HG03558 (cell line): Measurements from ENCODE around the gene FAM50B.

Experiments
- ATAC-seq: cut with Tn5 transposase; IDR thresholded peaks from one replicate; pipeline ENCODE4 v1.9.1; 2021; ENCODE audit warnings: moderate number of reproducible peaks; ENCODE audit not compliant: unreplicated experiment; ENCODE audit errors: extremely low read depth

The FAM50B gene

DNA sequence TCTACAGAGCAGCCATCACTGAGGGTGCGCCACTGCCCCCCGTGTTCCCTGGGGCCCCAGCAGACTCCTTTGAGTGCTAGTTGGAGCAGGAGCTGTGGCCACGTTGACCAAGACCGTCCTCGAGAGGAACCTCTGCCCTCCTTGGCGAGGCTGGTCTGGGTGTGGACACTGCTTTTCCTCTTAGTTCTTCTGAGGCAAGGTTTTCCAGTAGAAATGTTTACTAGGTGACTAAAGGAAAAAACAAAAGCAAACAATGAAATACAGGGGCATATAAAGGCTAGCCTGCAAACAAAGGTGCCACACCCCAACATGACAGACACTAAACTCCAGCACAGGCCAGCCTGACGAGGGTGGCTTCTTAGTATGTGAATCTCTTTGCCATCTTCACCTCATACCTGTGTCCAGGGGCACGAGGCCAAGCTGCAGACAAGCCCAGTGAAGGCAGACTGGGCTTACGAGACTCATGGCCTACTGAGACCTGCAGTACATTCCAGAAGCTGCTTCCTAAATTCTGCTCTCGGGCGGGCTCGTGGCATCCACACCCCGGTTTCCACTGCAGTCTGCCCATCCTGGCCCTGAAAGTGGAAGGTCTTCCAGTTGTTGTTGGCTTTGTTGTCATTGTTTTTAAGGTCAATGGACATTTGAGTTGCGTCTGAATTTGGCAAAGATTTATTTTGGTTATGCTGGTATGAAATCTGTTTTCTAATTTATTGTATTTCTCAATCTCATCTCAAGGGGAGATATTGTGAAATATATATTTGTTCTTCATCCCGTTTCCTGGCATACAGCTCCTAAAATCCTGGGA lies 39.2 kb downstream of the FAM50B start:
- no peak for ATAC-seq

DNA sequence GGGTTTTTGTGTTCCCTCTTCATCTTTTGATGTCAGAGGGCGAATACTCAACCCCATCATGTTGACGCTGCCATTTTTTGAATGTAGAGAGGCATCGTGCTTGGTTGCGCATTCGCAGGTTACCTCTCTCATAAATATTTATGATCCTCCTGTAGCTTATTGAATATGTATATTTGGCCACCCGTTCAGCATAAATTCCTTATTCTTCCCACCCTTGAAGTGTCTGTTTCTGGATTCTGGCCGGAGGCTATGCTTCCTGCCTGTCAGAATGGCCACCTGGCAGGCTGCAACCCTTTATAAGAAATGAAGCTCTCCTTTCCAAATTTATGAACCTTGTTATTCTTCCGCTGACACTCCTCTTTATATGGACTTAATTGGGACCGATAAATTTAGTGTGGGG lies 40.9 kb downstream of the FAM50B start:
- ATAC-seq = no peak

GRCh38 chr6:3891883-3892282 lies 42.7 kb downstream of the FAM50B start:
- no peak for ATAC-seq

GRCh38 chr6:3892603-3893002 lies 43.4 kb downstream of the FAM50B start:
- ATAC-seq = no peak

DNA sequence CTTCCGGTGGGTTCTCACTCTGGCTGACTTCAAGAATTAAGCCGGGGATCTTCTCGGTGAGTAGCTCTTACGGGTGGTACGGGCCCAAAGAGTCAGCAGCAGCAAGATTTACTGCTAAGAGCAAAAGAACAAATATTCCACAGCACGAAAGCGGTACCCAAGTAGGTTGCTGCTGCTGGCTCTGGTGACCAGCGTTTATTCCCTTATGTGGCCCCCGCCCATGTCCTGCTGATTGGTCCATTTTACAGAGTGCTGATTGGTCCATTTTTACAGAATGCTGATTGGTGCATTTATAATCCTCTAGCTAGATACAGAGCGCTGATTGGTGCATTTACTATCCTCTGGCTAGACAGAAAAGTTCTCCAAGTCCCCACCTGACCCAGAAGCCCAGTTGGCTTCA lies 44.3 kb downstream of the FAM50B start:
- no peak for ATAC-seq

DNA sequence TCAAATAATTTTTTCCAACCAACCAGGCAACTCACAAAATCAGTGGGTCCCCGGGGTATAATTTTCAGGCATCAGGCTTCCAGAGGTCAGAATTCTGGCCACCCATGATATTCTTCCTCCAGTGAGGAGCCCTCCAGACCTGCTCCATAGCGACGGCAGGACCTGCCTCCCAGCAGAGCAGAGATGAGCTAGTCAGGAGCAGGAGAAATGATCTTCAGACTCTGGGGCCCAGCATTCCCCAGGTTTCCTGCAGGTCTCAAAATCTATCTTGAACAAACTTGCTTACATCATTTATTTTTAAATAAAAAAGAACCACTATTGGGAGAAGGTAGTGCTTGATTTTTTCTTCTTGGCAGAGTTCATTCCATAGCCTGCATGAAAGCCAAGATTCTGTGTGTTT lies 44.7 kb downstream of the FAM50B start:
- no peak for ATAC-seq

DNA sequence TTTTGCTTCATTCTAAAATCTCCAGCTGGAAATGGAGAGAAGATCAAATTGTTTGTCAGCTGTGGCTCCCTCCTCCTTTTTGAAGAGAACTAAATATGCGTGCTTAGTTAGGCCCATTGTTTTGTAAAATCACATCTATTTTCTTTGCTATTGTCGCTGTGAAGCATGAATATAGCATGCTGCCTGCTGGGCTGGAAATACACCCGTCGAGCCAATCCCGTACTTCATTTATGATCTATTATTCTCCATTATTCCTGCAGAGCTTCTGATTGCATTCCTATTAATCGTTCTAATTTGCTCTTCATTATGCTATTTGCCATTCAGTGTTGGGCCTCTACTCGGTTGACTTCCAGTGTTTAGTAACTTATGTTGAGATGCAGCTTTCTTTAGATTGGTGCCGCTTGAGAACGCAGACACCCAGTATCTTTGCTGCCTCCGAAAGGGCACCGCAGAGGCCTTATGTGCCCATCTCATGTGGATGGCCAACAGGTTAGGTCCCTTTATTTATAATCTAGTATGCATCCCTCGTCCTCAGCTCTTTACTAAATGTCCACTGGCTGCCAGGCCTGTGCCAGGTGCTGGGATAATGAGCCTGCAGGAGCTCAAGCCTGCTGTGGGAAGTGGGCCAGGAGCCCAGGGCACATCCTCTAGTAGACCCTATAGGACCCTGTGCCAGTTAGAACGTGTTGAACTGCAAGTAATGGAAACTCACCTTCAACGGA lies 45.6 kb downstream of the FAM50B start:
- ATAC-seq = no peak

DNA sequence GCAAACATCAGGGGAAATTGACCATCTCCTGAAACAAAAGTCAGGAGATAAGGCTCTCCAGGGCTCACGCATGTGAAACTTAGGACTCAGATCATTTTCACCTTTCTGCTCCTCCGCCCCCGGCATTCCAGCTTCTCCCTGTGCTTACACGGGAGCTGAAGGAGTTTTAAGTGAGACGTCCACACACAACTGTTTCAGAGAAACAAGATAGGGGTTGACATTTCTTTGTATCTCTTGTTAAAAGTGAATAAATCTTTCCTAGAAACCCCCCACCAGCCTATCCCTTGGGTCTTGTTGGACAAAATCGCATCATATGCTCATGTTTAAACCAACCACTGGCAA lies 46.1 kb downstream of the FAM50B start:
- ATAC-seq = no peak

GRCh38 chr6:3895805-3896204 lies 46.6 kb downstream of the FAM50B start:
- no peak for ATAC-seq

GRCh38 chr6:3898265-3898994 lies 49.3 kb downstream of the FAM50B start:
- ATAC-seq = no peak

GRCh38 chr6:3899061-3899460 lies 49.9 kb downstream of the FAM50B start:
- ATAC-seq = no peak

- ATAC-seq = no peak
Measured at GRCh38 chr6:3899970-3900439, 50.8 kb downstream of the FAM50B start.
